Smooth muscle cell of the brain vasculature (primary cell): ENCODE results near the gene KRTAP15-1.

Experiments used
- DNase-seq: peaks from one replicate; pipeline ENCODE4 v3.0.0-alpha.2; 2012; ENCODE audit warnings: low read depth, low spot score

Gene KRTAP15-1

GRCh38 chr21:30439975-30440374 is at the start of gene KRTAP15-1:
Gene KRTAP15-1, plus strand, starts transcription at chr21:30440275. Its CDS starts 53 bp downstream, at chr21:30440328.
- DNase-seq, result no peak

- DNase-seq, result no peak
These were observed 48.5 kb upstream of the KRTAP15-1 start for GRCh38 chr21:30391492-30392025.

GRCh38 chr21:30395731-30396130 is 44.3 kb upstream of the KRTAP15-1 start, which contains the start of gene KRTAP13-1:
Gene KRTAP13-1, plus strand, starts transcription at chr21:30396031. Its CDS starts 56 bp downstream, at chr21:30396087.
- no peak for DNase-seq

- no peak for DNase-seq
These were observed 31.1 kb upstream of the KRTAP15-1 start for GRCh38 chr21:30408782-30409494.

- DNase-seq, result no peak
These were observed 24.1 kb upstream of the KRTAP15-1 start for GRCh38 chr21:30415993-30416392.

- no peak for DNase-seq
These were observed 14.2 kb upstream of the KRTAP15-1 start, which contains the start of gene KRTAP13-3 for GRCh38 chr21:30425826-30426225. Gene KRTAP13-3, minus strand, starts transcription at chr21:30425926. Its CDS starts 14 bp downstream, at chr21:30425912.

- DNase-seq, result no peak
These were observed 13.3 kb upstream of the KRTAP15-1 start for GRCh38 chr21:30426731-30427130.

- no peak for DNase-seq
These were observed 9.9 kb upstream of the KRTAP15-1 start, which contains the start of gene KRTAP13-4 for GRCh38 chr21:30430170-30430655. Gene KRTAP13-4, plus strand, starts transcription at chr21:30430220. Its CDS starts 56 bp downstream, at chr21:30430276.

- DNase-seq, result no peak
These were observed 5.9 kb upstream of the KRTAP15-1 start for GRCh38 chr21:30434033-30434631.

GRCh38 chr21:30437010-30437565 is 3.0 kb upstream of the KRTAP15-1 start:
- no peak for DNase-seq

- no peak for DNase-seq
These were observed 3.2 kb downstream of the KRTAP15-1 start for GRCh38 chr21:30443226-30443625.

GRCh38 chr21:30444204-30444603 is 4.1 kb downstream of the KRTAP15-1 start:
- DNase-seq, result no peak

GRCh38 chr21:30447056-30447455 is 7.0 kb downstream of the KRTAP15-1 start:
- DNase-seq, result no peak

- DNase-seq, result no peak
These were observed 8.4 kb downstream of the KRTAP15-1 start for GRCh38 chr21:30448514-30448913.

GRCh38 chr21:30463713-30464112 is 23.6 kb downstream of the KRTAP15-1 start:
- DNase-seq, result no peak

GRCh38 chr21:30468900-30469714 is 29.0 kb downstream of the KRTAP15-1 start:
- DNase-seq, result no peak

- DNase-seq, result no peak
These were observed 37.9 kb downstream of the KRTAP15-1 start for GRCh38 chr21:30478004-30478403.

- no peak for DNase-seq
These were observed 39.2 kb downstream of the KRTAP15-1 start for GRCh38 chr21:30479259-30479658.

- no peak for DNase-seq
These were observed 40.1 kb downstream of the KRTAP15-1 start, which contains the start of gene KRTAP19-1 for GRCh38 chr21:30480145-30480544. Gene KRTAP19-1, minus strand, starts transcription at chr21:30480367. Its CDS starts 50 bp downstream, at chr21:30480317.

- DNase-seq, result no peak
These were observed 42.1 kb downstream of the KRTAP15-1 start for GRCh38 chr21:30482130-30482529.

GRCh38 chr21:30486180-30486579 is 46.1 kb downstream of the KRTAP15-1 start:
- no peak for DNase-seq
